Nephron (organoid): ENCODE measurements around the gene ZG16B.

Experiments used
- H3K27ac Mint-ChIP-seq, 3 experiments: 2 replicates each; pipeline ENCODE4 v1.8.0; 2020; ENCODE audit warnings: mixed read lengths in 3 of 3, mild to moderate bottlenecking in 2 of 3, moderate library complexity in 1 of 3
- H3K27me3 Mint-ChIP-seq: 2 replicates; pipeline ENCODE4 v1.8.0; 2021; ENCODE audit warnings: low read depth, mild to moderate bottlenecking, moderate library complexity, mixed read lengths
- H3K36me3 Mint-ChIP-seq: 2 replicates; pipeline ENCODE4 v1.8.0; 2020; ENCODE audit warnings: low read depth, mixed read lengths
- H3K4me1 Mint-ChIP-seq: 2 replicates; pipeline ENCODE4 v1.8.0; 2020; ENCODE audit warnings: mixed read lengths
- H3K4me3 Mint-ChIP-seq, 3 experiments: 2 replicates each; pipeline ENCODE4 v1.8.0; 2020; ENCODE audit warnings: mild to moderate bottlenecking in 3 of 3, mixed read lengths in 3 of 3, moderate library complexity in 2 of 3
- H3K9me3 Mint-ChIP-seq: 2 replicates; pipeline ENCODE4 v1.8.0; 2020; ENCODE audit warnings: mixed read lengths
- TF ChIP-seq, protein P1 (sequence below), 3 experiments: fragments of 200-600 bp; sonication (generic); IDR thresholded peaks; one replicate each; pipeline ENCODE4 v1.5.0; 2021; ENCODE audit warnings: antibody characterized with exemption in 3 of 3; ENCODE audit not compliant: unreplicated experiment in 3 of 3

The ZG16B gene

DNA sequence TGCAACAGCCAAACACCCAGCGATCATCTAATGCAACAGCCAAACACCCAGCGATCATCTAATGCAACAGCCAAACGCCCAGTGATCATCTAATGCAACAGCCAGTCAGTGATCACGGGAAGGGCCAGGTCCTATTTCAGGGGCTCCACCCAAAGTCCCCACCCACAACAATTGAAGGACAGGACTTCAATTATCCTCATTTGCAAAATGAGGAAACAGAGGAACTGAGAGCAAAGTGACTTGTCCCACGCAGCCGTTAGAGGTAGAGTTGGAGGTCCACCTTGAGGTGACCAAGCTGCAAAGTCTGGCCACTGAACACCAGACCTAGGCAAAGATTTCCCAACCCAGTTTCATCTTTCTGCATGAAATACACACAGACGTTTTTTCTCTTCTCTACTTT lies 3.7 kb downstream of the ZG16B start:
- H3K4me1 Mint-ChIP-seq: no peaks in the 10 kb centered on the region
- no peak overlapping the region for H3K27ac Mint-ChIP-seq
- H3K27me3 Mint-ChIP-seq: peaks cover 31% of the 10 kb centered on the region
- TF ChIP-seq, protein P1, sequence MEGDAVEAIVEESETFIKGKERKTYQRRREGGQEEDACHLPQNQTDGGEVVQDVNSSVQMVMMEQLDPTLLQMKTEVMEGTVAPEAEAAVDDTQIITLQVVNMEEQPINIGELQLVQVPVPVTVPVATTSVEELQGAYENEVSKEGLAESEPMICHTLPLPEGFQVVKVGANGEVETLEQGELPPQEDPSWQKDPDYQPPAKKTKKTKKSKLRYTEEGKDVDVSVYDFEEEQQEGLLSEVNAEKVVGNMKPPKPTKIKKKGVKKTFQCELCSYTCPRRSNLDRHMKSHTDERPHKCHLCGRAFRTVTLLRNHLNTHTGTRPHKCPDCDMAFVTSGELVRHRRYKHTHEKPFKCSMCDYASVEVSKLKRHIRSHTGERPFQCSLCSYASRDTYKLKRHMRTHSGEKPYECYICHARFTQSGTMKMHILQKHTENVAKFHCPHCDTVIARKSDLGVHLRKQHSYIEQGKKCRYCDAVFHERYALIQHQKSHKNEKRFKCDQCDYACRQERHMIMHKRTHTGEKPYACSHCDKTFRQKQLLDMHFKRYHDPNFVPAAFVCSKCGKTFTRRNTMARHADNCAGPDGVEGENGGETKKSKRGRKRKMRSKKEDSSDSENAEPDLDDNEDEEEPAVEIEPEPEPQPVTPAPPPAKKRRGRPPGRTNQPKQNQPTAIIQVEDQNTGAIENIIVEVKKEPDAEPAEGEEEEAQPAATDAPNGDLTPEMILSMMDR (IDR thresholded peaks at IDR 0.05; ENCODE audit: unreplicated experiment in 3 of 3): no peak
- H3K36me3 Mint-ChIP-seq: no peaks in the 10 kb centered on the region
- H3K4me3 Mint-ChIP-seq: no peak overlapping the region
- H3K9me3 Mint-ChIP-seq: no peaks in the 10 kb centered on the region

DNA sequence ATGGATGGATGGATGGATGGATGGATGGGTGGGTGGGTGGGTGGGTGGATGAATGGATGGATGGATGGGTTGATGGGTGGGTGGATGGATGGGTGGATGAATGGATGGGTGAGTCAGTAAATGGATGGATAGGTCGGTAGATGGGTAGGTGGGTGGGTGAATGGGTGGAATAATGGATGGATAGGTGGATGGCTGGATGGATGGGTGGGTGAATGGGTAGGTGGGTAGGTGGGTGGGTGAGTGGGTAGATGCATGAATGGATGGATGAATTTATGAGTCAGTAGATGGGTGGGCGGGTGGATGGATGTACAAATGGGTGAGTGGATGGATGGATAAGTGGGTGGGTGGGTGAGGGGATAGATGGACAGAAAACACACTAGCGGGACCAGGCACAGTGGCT lies 4.9 kb downstream of the ZG16B start:
- Mint-ChIP-seq H3K9me3 (no peaks in the 10 kb centered on the region), H3K27ac (no peak overlapping the region), H3K4me3 (no peak overlapping the region), H3K36me3 (no peaks in the 10 kb centered on the region), H3K27me3 (peaks cover 36% of the 10 kb centered on the region), H3K4me1 (no peaks in the 10 kb centered on the region)
- TF ChIP-seq, protein P1 (IDR thresholded peaks at IDR 0.05; ENCODE audit: unreplicated experiment in 3 of 3): no peak

DNA sequence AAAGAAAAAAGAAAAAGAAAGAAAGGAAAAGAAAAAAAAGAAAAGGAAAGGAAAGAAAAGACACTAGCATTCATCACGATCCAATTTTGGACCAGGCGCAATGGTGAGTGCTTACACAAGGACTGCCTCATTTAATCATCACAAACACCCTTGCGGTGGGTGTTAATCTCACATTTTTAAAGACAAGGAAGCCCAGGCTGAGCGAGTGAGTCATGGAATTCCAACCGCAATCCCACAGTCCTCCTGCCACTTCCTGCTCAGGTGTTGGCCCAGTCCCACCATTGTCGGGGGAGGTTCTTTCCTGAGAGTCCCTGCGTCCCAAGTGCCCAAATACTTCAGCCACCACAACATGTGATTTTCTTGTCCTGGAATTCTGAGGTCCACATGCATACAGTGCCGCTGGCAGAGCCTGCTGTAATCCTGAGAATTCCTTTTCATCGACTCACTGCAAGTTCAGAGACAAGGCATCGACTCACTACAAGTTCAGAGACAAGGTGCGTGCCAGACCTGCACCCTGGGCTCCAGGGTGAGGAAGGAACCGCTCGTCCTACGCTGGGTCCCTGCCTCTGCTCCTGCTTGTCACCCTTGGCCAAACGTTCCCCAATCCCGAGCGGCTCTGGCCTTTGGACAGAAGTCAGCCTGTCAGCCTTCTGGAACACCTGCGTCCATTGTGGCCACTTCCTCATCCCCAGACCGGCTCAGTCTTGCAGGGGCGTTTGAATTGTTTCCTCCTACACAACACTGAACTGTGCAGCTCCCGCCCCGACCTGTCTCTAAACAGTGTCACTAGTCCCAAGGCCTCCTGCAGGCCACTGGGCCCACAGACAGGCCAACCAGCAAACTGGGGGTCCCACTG lies 5.8 kb downstream of the ZG16B start:
- no peaks in the 10 kb centered on the region for H3K9me3 Mint-ChIP-seq
- H3K4me3 Mint-ChIP-seq: no peak overlapping the region
- H3K27me3 Mint-ChIP-seq: peaks cover 40% of the 10 kb centered on the region
- H3K36me3 Mint-ChIP-seq: no peaks in the 10 kb centered on the region
- no peaks in the 10 kb centered on the region for H3K4me1 Mint-ChIP-seq
- no peak overlapping the region for H3K27ac Mint-ChIP-seq
- TF ChIP-seq, protein P1 (IDR thresholded peaks at IDR 0.05; ENCODE audit: unreplicated experiment in 3 of 3): no peak

DNA sequence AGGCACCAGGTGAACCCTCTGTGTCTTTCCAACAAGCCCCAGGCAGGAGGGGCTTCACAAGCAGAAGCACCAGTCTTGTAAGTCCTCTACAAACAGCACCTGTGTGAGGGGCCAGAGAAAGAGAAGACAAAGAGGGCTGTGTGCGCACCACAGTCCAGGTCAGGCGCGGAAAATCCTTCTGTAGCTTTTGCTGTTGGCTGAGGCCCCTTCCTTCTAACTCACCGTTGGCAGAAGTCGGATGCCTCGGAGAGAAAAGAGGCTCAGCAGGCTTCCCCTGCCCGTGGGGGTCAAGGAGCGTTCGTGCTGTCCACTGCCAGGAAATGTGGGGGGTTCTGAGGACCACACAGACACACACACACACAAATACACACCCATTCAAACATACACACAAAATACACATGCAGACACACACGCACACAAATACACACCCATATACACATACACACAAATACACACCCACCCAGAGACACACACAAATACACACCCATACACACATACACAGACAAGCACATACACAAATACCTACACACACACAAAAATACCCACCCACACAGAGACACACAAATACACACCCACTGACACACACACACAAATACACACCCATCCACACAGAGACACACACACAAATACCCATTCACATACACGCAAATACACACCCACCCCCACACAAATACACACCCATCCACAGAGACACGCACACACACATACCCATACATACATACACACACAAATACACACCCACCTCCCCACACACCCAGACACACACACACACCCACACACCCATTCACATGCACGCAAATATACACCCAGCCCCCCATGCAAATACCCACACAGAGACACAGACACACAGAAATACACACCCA lies 6.8 kb downstream of the ZG16B start:
- H3K9me3 Mint-ChIP-seq: no peaks in the 10 kb centered on the region
- H3K27me3 Mint-ChIP-seq: peaks cover 40% of the 10 kb centered on the region
- peak overlapping the region in 1 of 3 experiments; percentile 4 for H3K27ac Mint-ChIP-seq
- H3K36me3 Mint-ChIP-seq: no peaks in the 10 kb centered on the region
- H3K4me1 Mint-ChIP-seq: no peaks in the 10 kb centered on the region
- TF ChIP-seq, protein P1 (IDR thresholded peaks at IDR 0.05; ENCODE audit: unreplicated experiment in 3 of 3): no peak
- H3K4me3 Mint-ChIP-seq: no peak overlapping the region

DNA sequence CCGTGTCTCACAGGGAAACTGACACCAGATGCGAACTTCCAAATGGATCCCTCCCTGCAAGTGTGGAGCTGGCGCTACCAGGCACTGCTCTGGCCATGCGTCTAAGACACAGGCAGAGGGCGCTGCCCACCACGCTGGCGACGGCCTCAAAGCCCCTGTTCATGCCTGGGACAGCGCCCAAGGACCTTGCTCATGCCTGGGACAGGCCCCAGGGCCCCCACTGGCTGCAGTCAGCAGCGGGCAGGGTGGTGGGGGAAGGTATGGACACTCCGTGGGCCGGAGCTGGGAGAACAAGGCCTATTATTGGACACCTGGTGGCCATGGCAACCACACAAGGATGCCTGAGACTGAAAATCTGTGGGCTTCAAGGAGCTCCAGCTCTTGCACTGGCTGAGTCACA lies 8.8 kb downstream of the ZG16B start:
- Mint-ChIP-seq H3K36me3 (no peaks in the 10 kb centered on the region), H3K4me3 (no peak overlapping the region), H3K4me1 (no peaks in the 10 kb centered on the region), H3K9me3 (no peaks in the 10 kb centered on the region), H3K27me3 (peaks cover 47% of the 10 kb centered on the region), H3K27ac (no peak overlapping the region)
- TF ChIP-seq, protein P1 (IDR thresholded peaks at IDR 0.05; ENCODE audit: unreplicated experiment in 3 of 3): peak; percentile 86 to 92 (median 87)
